Right hindlimb (tissue), 1 donor: ENCODE results near the gene POLN.

Experiments
- DNase-seq: peaks from one replicate; pipeline ENCODE4 v3.0.0-alpha.2; 2018

POLN gene

DNA sequence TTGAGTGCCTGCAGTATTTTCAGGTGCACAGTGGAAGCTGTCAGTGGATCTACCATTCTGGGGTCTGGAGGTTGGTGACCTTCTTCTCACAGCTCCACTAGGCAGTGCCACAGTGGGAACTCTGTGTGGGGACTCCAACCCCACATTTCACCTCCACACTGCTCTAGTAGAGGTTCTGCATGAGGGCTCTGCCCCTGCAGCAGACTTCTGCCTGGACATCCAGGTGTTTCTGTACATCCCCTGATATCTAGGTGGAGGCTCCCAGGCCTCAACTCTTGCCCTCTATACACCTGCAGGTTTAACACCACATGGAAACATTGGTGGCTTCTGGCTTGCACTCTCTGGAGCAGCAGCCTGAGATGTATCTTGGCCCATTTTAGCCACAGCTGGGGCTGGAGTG lies 216.1 kb downstream of the POLN start:
- DNase-seq, result no peak

DNA sequence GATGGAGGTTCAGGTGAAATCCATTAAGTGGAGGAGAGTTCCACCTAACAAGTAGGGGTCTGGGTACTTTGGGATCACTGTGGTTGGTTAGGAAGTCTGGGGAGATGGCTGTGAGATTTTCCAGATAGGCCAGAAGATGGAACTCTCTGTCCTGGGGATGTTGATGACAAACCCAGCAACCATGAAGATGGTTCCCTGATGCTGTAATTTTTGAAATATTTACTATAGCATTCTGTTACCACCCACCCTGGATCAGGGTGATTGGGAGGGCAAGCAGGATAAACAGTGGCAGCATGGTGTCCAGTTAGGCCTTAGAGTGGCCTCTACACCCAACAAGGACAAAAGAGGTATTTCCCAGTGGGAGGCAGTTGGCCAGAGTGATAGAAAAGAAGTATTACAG lies 217.2 kb downstream of the POLN start:
- DNase-seq, result no peak
